Adrenal gland (tissue), 12 donors: ENCODE results near the gene GGNBP2. TPM values are rescaled to one million over a fixed set of nuclear protein-coding genes. Genes with fewer than 3 reads are reported as not detected.

Experiments
- DNase-seq, 7 donors: peaks; one replicate each; pipeline ENCODE4 v3.0.0-alpha.2; 2019 to 2020
- H3K27ac ChIP-seq, 5 donors: fragments of 200-600 bp; sonication (generic) in 4 of 5; 1 replicate in 3 of 5; 2 replicates in 2 of 5; pipeline versions ENCODE4 v1.5.1 to v1.8.0; 2016 to 2020; ENCODE audit warnings: mild to moderate bottlenecking in 1 of 5
- H3K27me3 ChIP-seq: fragments of 200-600 bp; 2 replicates; pipeline ENCODE4 v1.8.0; 2021
- H3K36me3 ChIP-seq, 2 donors: fragments of 200-600 bp; replicated peaks in 1 of 2; 1 replicate in 1 of 2; 2 replicates in 1 of 2; pipeline versions ENCODE4 v1.5.1 to v1.8.0; 2018 to 2022
- H3K4me1 ChIP-seq, 2 donors: fragments of 200-600 bp; replicated peaks in 1 of 2; 1 replicate in 1 of 2; 2 replicates in 1 of 2; pipeline versions ENCODE4 v1.5.1 to v1.8.0; 2018 to 2021
- H3K4me3 ChIP-seq, 4 donors: fragments of 200-600 bp; sonication (generic) in 3 of 4; one replicate each; pipeline ENCODE4 v1.5.1; 2016 to 2018
- H3K9me3 ChIP-seq, 3 donors: fragments of 200-600 bp; sonication (generic) in 1 of 3; replicated peaks in 1 of 3; 1 replicate in 2 of 3; 2 replicates in 1 of 3; pipeline versions ENCODE4 v1.5.1 to v1.8.0; 2016 to 2021
- CTCF ChIP-seq, 6 experiments: fragments of 450-650 bp in 4 of 6; fragments of 200-600 bp in 2 of 6; sonication (generic) in 1 of 6; IDR thresholded peaks; 1 replicate in 5 of 6; 2 replicates in 1 of 6; pipeline versions ENCODE4 v1.5.1 to v1.8.0; 2016 to 2021; ENCODE audit warnings: antibody characterized with exemption in 6 of 6, mild to moderate bottlenecking in 2 of 6, moderate library complexity in 1 of 6
- POLR2A ChIP-seq, 2 donors: fragments of 450-650 bp; IDR thresholded peaks; one replicate each; pipeline ENCODE4 v1.6.1; 2017; ENCODE audit warnings: antibody characterized with exemption in 2 of 2, mild to moderate bottlenecking in 2 of 2, moderate library complexity in 1 of 2
- WGBS, 4 donors: extraction: QIAGEN DNeasy Blood & Tissue Kit in 2 of 4; methylation state at CpG; one replicate each; pipeline versions ENCODE4 v1.1.5 to v1.1.7; 2013 to 2017; 5-methylcytosine and 5-hydroxymethylcytosine counted together
- intact Hi-C, 2 donors: fragments of 100-400 bp; cut with DNase I; formaldehyde crosslinking; loops; one replicate each; pipeline versions ENCODE4 v1.14.1 to v1.15.0; 2022 to 2023
- polyA plus RNA-seq, 3 donors: library from polyadenylated mRNA; stranded (reverse); fragments of 200-250 nt in 2 of 3; fragments of 350-450 nt in 1 of 3; fragmentation: Illumina TruSeq in 1 of 3; extraction: RNeasy Lipid Tissue Mini Kit (QIAGEN cat#74804) in 1 of 3; gene quantifications; one replicate each; pipeline ENCODE4 v1.2.3, GENCODE V29; 2013 to 2014
- total RNA-seq, 9 donors: library from RNA; depleted of rRNA in 4 of 9; stranded (reverse); fragments of >200 nt in 4 of 9; fragments of 120-200 nt in 1 of 9; fragmentation: NEBNext Ultra II Directional in 1 of 9; extraction: Animal tissue kit (Norgen Biotek cat#: 25700) in 1 of 9; gene quantifications; one replicate each; pipeline versions ENCODE4 v1.1.0 to v1.2.4, GENCODE V29; 2013 to 2023
- donor health status: healthy with polysubstance abuse.
- donor health status: Bipolar disorder and iron deficiency.
- donor health status: DM: yes; HTN: yes; CAD: no.
- donor health status: DM: no; HTN: no; CAD: no.
- donor health status: DM: no; HTN: no; CAD: no.
- donor health status: DM: yes; HTN: yes; CAD: no.

Gene GGNBP2
- total and polyA plus RNA-seq, 12 donors, result 30.4 to 87.3 (median 60.4) TPM

DNA sequence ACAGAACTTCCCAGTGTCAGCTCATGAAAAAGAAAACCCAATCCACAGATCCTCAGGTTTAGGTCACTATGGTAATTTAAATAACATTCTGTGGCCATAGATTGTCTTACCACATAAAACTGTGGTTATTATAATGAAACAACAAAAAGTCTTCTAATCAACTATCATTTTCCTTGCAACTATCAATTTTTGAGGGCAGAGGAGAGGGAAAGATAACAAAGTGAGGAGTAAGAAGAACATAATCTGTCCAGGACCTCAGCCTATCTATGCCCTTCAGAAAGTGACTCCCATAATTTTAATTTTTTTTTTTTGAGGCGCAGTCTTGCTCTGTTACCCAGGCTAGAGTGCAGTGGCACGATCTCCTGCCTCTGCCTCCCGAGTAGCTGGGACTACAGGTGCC is 4.0 kb upstream of the GGNBP2 start:
- intact Hi-C loops, result no loop called here
- Histone ChIP-seq H3K27ac (no peak overlapping the region), H3K4me1 (peaks cover 12 to 13% of the 10 kb centered on the region in 2 donors), H3K9me3 (no peaks in the 10 kb centered on the region), H3K27me3 (no peaks in the 10 kb centered on the region), H3K36me3 (peaks cover 0 to 7% of the 10 kb centered on the region in 2 donors), H3K4me3 (no peak overlapping the region)
- no peak for TF ChIP-seq CTCF (IDR thresholded peaks at IDR 0.05)
- TF ChIP-seq POLR2A (IDR thresholded peaks at IDR 0.05), result no peak
- WGBS, 4 donors, result 87 to 100% (median 96%) methylated on average over 3 of the region's 3 CpGs
- no peak for DNase-seq

DNA sequence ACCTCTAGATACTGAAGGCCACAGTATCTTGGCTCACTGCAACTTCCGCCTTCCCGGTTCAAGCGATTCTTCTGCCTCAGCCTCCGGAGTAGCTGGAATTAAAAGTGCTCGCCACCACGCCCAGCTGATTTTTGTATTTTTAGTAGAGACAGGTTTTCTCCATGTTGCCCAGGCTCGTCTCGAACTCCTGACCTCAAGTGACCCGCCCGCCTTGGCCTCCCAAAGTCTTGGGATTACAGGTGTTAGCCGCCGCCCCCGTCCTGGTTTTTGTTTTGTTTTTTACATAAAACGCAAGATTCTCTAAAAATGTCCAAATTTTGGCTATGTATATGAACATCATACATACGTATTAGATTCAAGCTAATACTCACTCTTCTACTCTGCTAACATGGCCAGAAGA is 2.0 kb upstream of the GGNBP2 start:
- peaks cover 19 to 25% of the 10 kb centered on the region in 2 donors for H3K4me1 ChIP-seq
- intact Hi-C loops, result no loop called here
- no peak overlapping the region for H3K27ac ChIP-seq

DNA sequence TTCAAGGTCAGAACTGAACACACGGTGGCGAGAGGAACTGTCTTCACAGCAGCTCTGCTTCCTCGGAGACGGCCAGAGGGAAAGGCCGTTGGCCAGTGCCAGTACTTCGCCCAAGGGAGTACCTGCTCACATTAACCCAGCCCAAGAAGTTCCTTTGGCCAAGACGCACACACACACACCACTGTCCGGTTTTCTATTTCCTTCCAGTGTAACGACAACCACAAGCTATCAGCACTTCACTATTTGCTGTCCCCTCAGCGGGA is 744 bp upstream of the GGNBP2 start:
- TF ChIP-seq CTCF (IDR thresholded peaks at IDR 0.05) (peak in 2 of 6 experiments; percentile 5 to 9), POLR2A (IDR thresholded peaks at IDR 0.05) (no peak)
- peaks cover 30 to 35% of the 10 kb centered on the region in 2 donors for H3K4me1 ChIP-seq
- H3K27ac ChIP-seq, result peak overlapping the region; percentile 99 to 100 (median 99)
- peak in 3 of 7 donors; percentile 52 to 76 (median 53) for DNase-seq
- H3K36me3 ChIP-seq, result no peaks in the 10 kb centered on the region
- 0 to 5% (median 0%) methylated on average over 3 to 10 of the region's 10 CpGs for WGBS, 4 donors
- H3K27me3 ChIP-seq, result no peaks in the 10 kb centered on the region
- intact Hi-C loops, result no loop called here
- peak overlapping the region; percentile 24 to 97 (median 92) for H3K4me3 ChIP-seq
- H3K9me3 ChIP-seq, result no peaks in the 10 kb centered on the region

More for the DNA sequence above, 2.0 kb upstream of the GGNBP2 start:
- Histone ChIP-seq H3K9me3 (no peaks in the 10 kb centered on the region), H3K4me3 (no peak overlapping the region), H3K27me3 (no peaks in the 10 kb centered on the region), H3K36me3 (peaks cover 0 to 3% of the 10 kb centered on the region in 2 donors)
- DNase-seq, result no peak
- 95 to 98% (median 96%) methylated on average over 14 to 15 of the region's 15 CpGs for WGBS, 4 donors
- no peak for TF ChIP-seq POLR2A (IDR thresholded peaks at IDR 0.05)
- no peak for TF ChIP-seq CTCF (IDR thresholded peaks at IDR 0.05)

DNA sequence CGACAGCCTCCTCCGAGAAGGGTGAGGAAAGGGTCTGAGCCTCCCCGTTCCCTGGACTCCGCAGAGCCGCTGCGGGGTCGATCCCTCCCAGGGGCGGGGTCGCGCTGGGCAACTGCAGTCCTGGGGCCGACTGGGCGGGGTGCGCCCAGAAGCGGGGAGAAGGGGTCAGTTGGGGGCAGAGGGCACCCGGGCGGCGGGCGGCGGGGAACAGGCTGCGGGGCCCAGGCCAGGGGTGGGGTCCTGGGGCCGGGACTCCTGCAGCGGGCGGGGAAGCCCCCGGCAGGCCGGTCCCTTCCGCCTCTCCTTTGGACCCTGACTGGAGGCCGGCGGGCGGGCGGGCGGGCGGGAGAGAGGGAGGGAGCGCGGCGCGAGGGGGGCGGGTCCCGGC is 352 bp downstream of the GGNBP2 start:
- Histone ChIP-seq H3K4me3 (peak overlapping the region; percentile 71 to 97 (median 92)), H3K36me3 (no peaks in the 10 kb centered on the region), H3K4me1 (peaks cover 36 to 41% of the 10 kb centered on the region in 2 donors), H3K27me3 (no peaks in the 10 kb centered on the region), H3K27ac (peak overlapping the region; percentile 99 to 100 (median 99)), H3K9me3 (no peaks in the 10 kb centered on the region)
- intact Hi-C loops, result no loop called here
- no peak for TF ChIP-seq CTCF (IDR thresholded peaks at IDR 0.05)
- DNase-seq, result no peak
- WGBS, 4 donors, result 0 to 1% (median 0%) methylated on average over 12 to 32 of the region's 38 CpGs
